VCaP (cell line): ENCODE results near the gene EIF4G3.

Experiments
- H3K27ac ChIP-seq: fragments of 450-650 bp; 2 replicates; pipeline ENCODE4 v1.5.1; 2017
- CTCF ChIP-seq: fragments of 450-650 bp; conservative IDR thresholded peaks from 2 replicates; pipeline ENCODE4 v1.5.1; 2017; ENCODE audit warnings: mild to moderate bottlenecking, moderate library complexity

The EIF4G3 gene

GRCh38 chr1:20846461-20847374 lies 330.0 kb downstream of the EIF4G3 start:
- no peak overlapping the region for H3K27ac ChIP-seq
- no peak for TF ChIP-seq CTCF

- H3K27ac ChIP-seq, result no peak overlapping the region
Observed at GRCh38 chr1:20840731-20841130, 336.0 kb downstream of the EIF4G3 start.

GRCh38 chr1:20837554-20838192 lies 339.0 kb downstream of the EIF4G3 start:
- no peak for TF ChIP-seq CTCF

More at GRCh38 chr1:20840731-20841130, 336.0 kb downstream of the EIF4G3 start:
- TF ChIP-seq CTCF, result no peak

GRCh38 chr1:20836230-20836629 lies 340.5 kb downstream of the EIF4G3 start:
- no peak overlapping the region for H3K27ac ChIP-seq
- TF ChIP-seq CTCF, result no peak

More at GRCh38 chr1:20837554-20838192, 339.0 kb downstream of the EIF4G3 start:
- no peak overlapping the region for H3K27ac ChIP-seq

GRCh38 chr1:20834780-20835179 lies 341.9 kb downstream of the EIF4G3 start:
- no peak for TF ChIP-seq CTCF

GRCh38 chr1:20834192-20834591 lies 342.5 kb downstream of the EIF4G3 start:
- no peak overlapping the region for H3K27ac ChIP-seq
- no peak for TF ChIP-seq CTCF

More at GRCh38 chr1:20834780-20835179, 341.9 kb downstream of the EIF4G3 start:
- H3K27ac ChIP-seq, result no peak overlapping the region

GRCh38 chr1:20830378-20830777 lies 346.3 kb downstream of the EIF4G3 start:
- no peak for TF ChIP-seq CTCF

More at GRCh38 chr1:20830378-20830777, 346.3 kb downstream of the EIF4G3 start:
- no peak overlapping the region for H3K27ac ChIP-seq
